Astrocyte of the spinal cord (primary cell): ENCODE data around the gene TRIO.

Source experiments
- DNase-seq: peaks from one replicate; pipeline ENCODE4 v3.0.0; 2011; ENCODE audit warnings: low read depth, low spot score
- H3K4me3 ChIP-seq: 2 replicates; pipeline ENCODE4 v1.5.1; 2011; ENCODE audit warnings: low read depth, mild to moderate bottlenecking, low read length, moderate library complexity
- in situ Hi-C: cut with HindIII; loops from 2 replicates; pipeline ENCODE4 v1.10.0; 2017; ENCODE audit warnings: low sequenced_read_pairs
- TF ChIP-seq, protein P1 (sequence below): IDR thresholded peaks from 2 replicates; pipeline ENCODE4 v1.5.1; 2012; ENCODE audit warnings: low read depth, mild to moderate bottlenecking, low read length, inconsistent platforms

Gene TRIO

GRCh38 chr5:14364576-14365472 lies 221.7 kb downstream of the TRIO start:
- in situ Hi-C loops = loop anchor here (25.0 kb wide), 1 partner anchor 378 kb away; no protein-coding TSS in a partner anchor
- TF ChIP-seq, protein P1, sequence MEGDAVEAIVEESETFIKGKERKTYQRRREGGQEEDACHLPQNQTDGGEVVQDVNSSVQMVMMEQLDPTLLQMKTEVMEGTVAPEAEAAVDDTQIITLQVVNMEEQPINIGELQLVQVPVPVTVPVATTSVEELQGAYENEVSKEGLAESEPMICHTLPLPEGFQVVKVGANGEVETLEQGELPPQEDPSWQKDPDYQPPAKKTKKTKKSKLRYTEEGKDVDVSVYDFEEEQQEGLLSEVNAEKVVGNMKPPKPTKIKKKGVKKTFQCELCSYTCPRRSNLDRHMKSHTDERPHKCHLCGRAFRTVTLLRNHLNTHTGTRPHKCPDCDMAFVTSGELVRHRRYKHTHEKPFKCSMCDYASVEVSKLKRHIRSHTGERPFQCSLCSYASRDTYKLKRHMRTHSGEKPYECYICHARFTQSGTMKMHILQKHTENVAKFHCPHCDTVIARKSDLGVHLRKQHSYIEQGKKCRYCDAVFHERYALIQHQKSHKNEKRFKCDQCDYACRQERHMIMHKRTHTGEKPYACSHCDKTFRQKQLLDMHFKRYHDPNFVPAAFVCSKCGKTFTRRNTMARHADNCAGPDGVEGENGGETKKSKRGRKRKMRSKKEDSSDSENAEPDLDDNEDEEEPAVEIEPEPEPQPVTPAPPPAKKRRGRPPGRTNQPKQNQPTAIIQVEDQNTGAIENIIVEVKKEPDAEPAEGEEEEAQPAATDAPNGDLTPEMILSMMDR = peak; percentile 71
- DNase-seq = no peak
- H3K4me3 ChIP-seq = no peak overlapping the region

DNA sequence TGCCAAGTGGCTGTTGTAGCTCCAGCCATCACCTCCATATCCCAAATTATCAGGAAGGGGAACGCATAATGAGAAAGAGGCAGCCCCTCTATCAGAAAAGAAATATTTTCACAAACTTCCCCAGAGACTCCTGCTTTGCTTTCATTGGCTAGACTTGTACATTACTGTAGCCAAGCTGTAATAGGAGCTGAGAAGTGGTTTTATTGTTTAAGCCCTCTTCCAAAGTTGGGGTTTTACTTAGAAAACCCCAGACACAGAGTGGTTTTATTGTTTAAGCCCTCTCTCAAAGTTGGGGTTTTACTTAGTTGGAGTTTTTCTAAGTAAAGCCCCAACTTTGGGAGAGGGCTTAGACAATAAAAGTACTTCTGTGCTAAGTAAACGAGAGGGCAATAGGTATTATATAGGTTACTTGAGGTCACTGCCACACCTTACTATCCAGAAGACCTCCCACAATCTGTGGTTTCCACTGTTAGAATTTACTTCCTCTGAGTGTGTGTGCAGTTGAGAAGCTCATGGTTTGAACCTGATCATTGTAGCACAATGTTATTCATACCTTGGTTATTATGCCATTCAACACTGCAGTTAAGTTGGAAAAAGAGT lies 222.8 kb downstream of the TRIO start:
- DNase-seq = peak; percentile 68
- in situ Hi-C loops = loop anchor here (25.0 kb wide), 1 partner anchor 379 kb away; no protein-coding TSS in a partner anchor
- TF ChIP-seq, protein P1 = no peak

GRCh38 chr5:14366763-14367162 lies 223.6 kb downstream of the TRIO start:
- in situ Hi-C loops = loop anchor here (25.0 kb wide), 1 partner anchor 379 kb away; no protein-coding TSS in a partner anchor
- no peak overlapping the region for H3K4me3 ChIP-seq
- DNase-seq = no peak
- TF ChIP-seq, protein P1 = no peak

More for the DNA sequence above, 222.8 kb downstream of the TRIO start:
- no peak overlapping the region for H3K4me3 ChIP-seq

- no peak overlapping the region for H3K4me3 ChIP-seq
- DNase-seq = no peak
- TF ChIP-seq, protein P1 = no peak
- in situ Hi-C loops = loop anchor here (25.0 kb wide), 1 partner anchor 380 kb away; no protein-coding TSS in a partner anchor
These were observed 224.2 kb downstream of the TRIO start for GRCh38 chr5:14367364-14367763.

DNA sequence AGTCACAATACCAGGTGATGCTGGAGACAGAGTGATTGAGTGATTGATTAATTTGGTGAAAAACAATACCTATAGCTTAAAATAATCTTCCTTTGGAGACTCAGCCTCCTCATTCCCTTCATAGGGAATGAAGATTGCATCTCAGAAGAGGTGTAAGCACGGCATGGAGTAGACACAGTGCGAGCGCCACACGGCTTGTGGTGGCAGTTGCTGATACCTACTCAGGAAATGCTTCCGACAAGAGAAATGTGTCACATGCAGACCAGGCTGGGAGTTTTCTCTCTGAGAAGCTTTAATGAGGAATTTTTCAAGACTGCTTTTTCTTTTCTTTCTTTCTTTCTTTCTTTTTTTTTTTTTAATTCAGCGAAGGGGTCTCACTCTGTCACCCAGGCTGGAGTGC lies 226.6 kb downstream of the TRIO start:
- TF ChIP-seq, protein P1 = no peak
- in situ Hi-C loops = loop anchor here (25.0 kb wide), 1 partner anchor 382 kb away; no protein-coding TSS in a partner anchor
- DNase-seq = no peak
- no peak overlapping the region for H3K4me3 ChIP-seq

DNA sequence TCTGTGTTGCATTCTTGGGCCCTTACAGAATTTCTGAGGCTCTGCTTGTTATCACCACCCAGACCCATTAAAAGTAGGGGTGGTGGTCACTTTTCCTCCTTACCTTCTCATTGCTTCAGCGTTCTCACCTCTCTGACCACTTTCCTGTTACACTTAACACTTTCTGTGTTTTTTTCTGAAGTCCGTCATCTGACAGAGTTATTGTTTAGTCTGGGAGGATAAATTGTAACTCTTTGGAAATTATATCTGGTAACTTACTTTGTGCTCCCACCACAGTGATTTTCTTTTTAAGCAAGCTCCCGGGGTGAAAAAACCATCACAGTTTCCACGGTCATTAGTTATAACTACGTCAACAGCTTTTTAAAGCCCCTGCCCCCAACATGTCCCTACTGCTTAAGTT lies 227.2 kb downstream of the TRIO start:
- no peak overlapping the region for H3K4me3 ChIP-seq
- no peak for DNase-seq
- in situ Hi-C loops = loop anchor here (25.0 kb wide), 1 partner anchor 383 kb away; no protein-coding TSS in a partner anchor
- TF ChIP-seq, protein P1 = no peak
